K562 (cell line): ENCODE results near the gene NAV2. TPM values are rescaled to one million over a fixed set of nuclear protein-coding genes. Genes with fewer than 3 reads are reported as not detected.

Experiments
- ATAC-seq: fragments of 200-7000 bp; cut with Tn5 transposase; 3 replicates; pipeline ENCODE4 v1.9.1; 2020; ENCODE audit warnings: moderate library complexity
- BruUV-seq: library from RNA; stranded (reverse); fragments of 400-500 nt; replicated peaks from 2 replicates; lab custom pipeline; 2021; lab: Mats Ljungman, UMichigan
- CTCF ChIA-PET: fragments of 300-600 bp; formaldehyde crosslinking; extraction: SDS; loops from one replicate; lab custom pipeline; 2021; ENCODE audit warnings: low intra/inter-chr PET ratio; lab: Yijun Ruan, JAX
- POLR2A ChIA-PET: fragments of 300-600, 350-650 bp; sonication (Branson Sonifier 250); formaldehyde crosslinking; extraction: SDS; loops from one replicate; lab custom pipeline; 2021; ENCODE audit warnings: antibody characterized with exemption, inconsistent platforms; lab: Yijun Ruan, JAX
- DNase-seq, 4 experiments: peaks; one replicate each; pipeline versions ENCODE4 v3.0.0 to v3.0.0-alpha.2; 2011 to 2018; ENCODE audit warnings: low spot score in 3 of 4, mixed read lengths in 3 of 4; ENCODE audit errors: extremely low read depth in 1 of 4
- FAIRE-seq: peaks from 2 replicates; lab custom pipeline; 2011; peaks lifted over from hg19 to GRCh38; lab: Jason Lieb, UNC
- H2AFZ ChIP-seq: 2 replicates; pipeline ENCODE4 v1.6.0; 2011; ENCODE audit warnings: low read depth, low read length, control low read depth, inconsistent platforms
- H3K27ac ChIP-seq: fragments of 200-600 bp; 3 replicates; pipeline ENCODE4 v1.8.0; 2011; ENCODE audit warnings: low read depth, mild to moderate bottlenecking, control low read depth, inconsistent platforms, low read length, moderate library complexity, mixed read lengths; ENCODE audit errors: extremely low read depth
- H3K27me3 ChIP-seq, 2 experiments: fragments of 300-600 bp in 1 of 2; 2 replicates in 1 of 2; 3 replicates in 1 of 2; pipeline versions ENCODE4 v1.6.0 to v1.8.0; 2011; ENCODE audit warnings: inconsistent platforms in 2 of 2, low read length in 2 of 2, mild to moderate bottlenecking in 1 of 2, mixed read lengths in 1 of 2, moderate library complexity in 1 of 2; ENCODE audit not compliant: control insufficient read depth in 2 of 2, insufficient read depth in 2 of 2
- H3K36me3 ChIP-seq: fragments of 300-600 bp; 3 replicates; pipeline ENCODE4 v1.8.0; 2011; ENCODE audit warnings: mild to moderate bottlenecking, low read length, inconsistent platforms; ENCODE audit not compliant: control insufficient read depth, insufficient read depth
- H3K4me1 ChIP-seq, 2 experiments: fragments of 200-600 bp in 1 of 2; replicated peaks in 1 of 2; 2 replicates in 1 of 2; 3 replicates in 1 of 2; pipeline versions ENCODE4 v1.5.1 to v1.8.0; 2011; ENCODE audit warnings: inconsistent platforms in 2 of 2, low read length in 2 of 2, mild to moderate bottlenecking in 1 of 2, mixed read lengths in 1 of 2, moderate library complexity in 1 of 2; ENCODE audit not compliant: control insufficient read depth in 2 of 2, insufficient read depth in 2 of 2
- H3K4me2 ChIP-seq: 2 replicates; pipeline ENCODE4 v1.6.1; 2011; ENCODE audit warnings: low read length, control low read depth, inconsistent platforms, mixed read lengths; ENCODE audit not compliant: insufficient read depth
- H3K4me3 ChIP-seq: fragments of 200-600 bp; sonication (generic), shearing (Covaris generic); 2 replicates; pipeline ENCODE4 v1.5.1; 2016; ENCODE audit warnings: control low read depth, inconsistent platforms
- H3K79me2 ChIP-seq: fragments of 200-600 bp; 3 replicates; pipeline ENCODE4 v1.8.0; 2011; ENCODE audit warnings: low read length, inconsistent platforms; ENCODE audit not compliant: control insufficient read depth, insufficient read depth
- H3K9ac ChIP-seq, 2 experiments: 2 replicates each; pipeline versions ENCODE4 v1.6.0 to v1.6.1; 2011; ENCODE audit warnings: low read depth in 2 of 2, low read length in 2 of 2, control low read depth in 1 of 2, inconsistent platforms in 1 of 2, mild to moderate bottlenecking in 1 of 2, mixed read lengths in 1 of 2; ENCODE audit not compliant: insufficient read depth in 1 of 2
- H3K9me1 ChIP-seq: one replicate; pipeline ENCODE4 v1.6.0; 2011; ENCODE audit warnings: inconsistent platforms, mild to moderate bottlenecking, low read length, moderate library complexity; ENCODE audit not compliant: control insufficient read depth, insufficient read depth
- H3K9me3 ChIP-seq: replicated peaks from 2 replicates; pipeline ENCODE4 v1.5.1; 2011; ENCODE audit warnings: low read depth, low read length, inconsistent platforms; ENCODE audit not compliant: control insufficient read depth, insufficient read depth
- H4K20me1 ChIP-seq: replicated peaks from 2 replicates; pipeline ENCODE4 v1.6.1; 2011; ENCODE audit warnings: low read length, inconsistent platforms, mixed read lengths; ENCODE audit not compliant: control insufficient read depth, insufficient read depth
- C11orf30 ChIP-seq: fragments of 450-650 bp; IDR thresholded peaks from 2 replicates; pipeline ENCODE4 v1.6.1; 2016; ENCODE audit warnings: low read depth, mild to moderate bottlenecking
- GTF2B ChIP-seq: IDR thresholded peaks from 2 replicates; pipeline ENCODE4 v1.6.1; 2011; ENCODE audit not compliant: insufficient read length; ENCODE audit errors: extremely low read depth
- MIER1 ChIP-seq: fragments of 450-650 bp; IDR thresholded peaks from 2 replicates; pipeline ENCODE4 v1.6.1; 2016; ENCODE audit warnings: antibody characterized with exemption, mild to moderate bottlenecking, low read depth
- PTBP1 ChIP-seq: fragments of 200-400 bp; formaldehyde crosslinking; IDR thresholded peaks from 2 replicates; pipeline ENCODE4 v1.6.1; 2017; ENCODE audit warnings: low read depth, low read length
- SOX6 ChIP-seq: fragments of 450-650 bp; IDR thresholded peaks from 2 replicates; pipeline ENCODE4 v1.6.1; 2014; ENCODE audit warnings: mild to moderate bottlenecking
- ZNF316 ChIP-seq: fragments of 450-650 bp; IDR thresholded peaks from 2 replicates; pipeline ENCODE4 v1.6.1; 2016
- ZNF445 ChIP-seq: fragments of 250-450 bp; sonication (Bioruptor Pico); IDR thresholded peaks from 2 replicates; pipeline ENCODE4 v1.4.0; 2020; ENCODE audit warnings: low read depth, mild to moderate bottlenecking, moderate library complexity
- ZZZ3 ChIP-seq: fragments of 450-650 bp; IDR thresholded peaks from 2 replicates; pipeline ENCODE4 v1.6.1; 2016; ENCODE audit warnings: antibody characterized with exemption, mild to moderate bottlenecking, moderate library complexity
- WGBS: fragments of 100-300 bp; shearing (Covaris generic); methylation state at CpG from one replicate; pipeline ENCODE4 v1.1.6; 2016; ENCODE audit warnings: low coverage, mixed read lengths; ENCODE audit not compliant: insufficient coverage; ENCODE audit errors: missing lambda C conversion rate; 5-methylcytosine and 5-hydroxymethylcytosine counted together
- in situ Hi-C: fragments of 300-500 bp; cut with MboI; formaldehyde crosslinking; loops from 4 replicates; pipeline ENCODE4 v1.15.0; 2018; ENCODE audit warnings: inconsistent platforms, mixed read lengths
- intact Hi-C: fragments of 100-400 bp; cut with micrococcal nuclease; formaldehyde crosslinking; loops from 2 replicates; pipeline ENCODE4 v1.14.2; 2022
- polyA plus RNA-seq, 8 experiments: library from polyadenylated mRNA; depleted of rRNA in 4 of 8; stranded (reverse) in 5 of 8; unstranded in 3 of 8; fragments of >200 nt; fragmentation: Nextera tagmentation in 2 of 8; fragmentation: Illumina TruSeq in 1 of 8; extraction: Ambion mirVana in 2 of 8; extraction: Trizol in 1 of 8; gene quantifications; 2 replicates each; pipeline versions ENCODE4 v1.2.1 to v1.2.3, GENCODE V29; 2011 to 2014; ENCODE audit warnings: inconsistent platforms in 1 of 8, missing spikeins in 1 of 8
- total RNA-seq, 7 experiments: library from RNA; depleted of rRNA in 6 of 7; stranded (reverse); fragments of >200 nt in 6 of 7; fragmentation: Illumina TruSeq in 2 of 7; extraction: Trizol in 2 of 7; gene quantifications; 2 replicates each; pipeline versions ENCODE4 v1.2.1 to v1.2.3, GENCODE V29; 2011 to 2021; ENCODE audit warnings: low replicate concordance in 1 of 7

The NAV2 gene
- total and polyA plus RNA-seq, 9 of the 15 experiments (the other 6 are each of a cell fraction or from before 2014, with no cell fraction given), result 0.03 to 0.35 (median 0.05) TPM

DNA sequence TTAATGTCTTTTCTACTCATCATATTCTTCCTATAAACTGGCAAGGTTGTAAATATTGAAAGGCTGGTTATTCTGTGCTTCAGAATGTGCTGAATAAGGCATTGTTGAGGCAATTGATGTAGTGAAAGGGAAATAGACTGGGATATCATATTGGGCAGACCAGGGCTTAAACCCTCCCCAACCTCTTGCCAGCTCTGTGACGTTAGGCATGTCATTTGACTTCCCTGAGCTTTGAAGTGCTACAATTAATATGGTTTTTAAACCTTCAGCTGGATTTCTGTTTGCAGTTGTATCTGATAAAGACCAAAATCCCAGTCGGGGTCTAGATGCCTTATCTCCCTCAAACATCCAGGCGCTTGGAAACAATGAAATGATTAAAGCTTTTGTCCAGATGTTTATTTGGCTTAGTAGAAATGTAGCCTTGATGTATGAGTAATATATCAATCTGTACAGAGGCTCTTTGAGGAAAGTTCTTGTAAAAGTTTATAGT lies 239.5 kb downstream of the NAV2 start:
- Histone ChIP-seq H3K4me1 (no peaks in the 10 kb centered on the region; a peak in 2 of 5 replicates), H3K4me3 (no peak overlapping the region), H3K4me2 (no peak overlapping the region), H3K27me3 (peaks cover 19 to 21% of the 10 kb centered on the region in 2 experiments), H3K79me2 (no peaks in the 10 kb centered on the region), H4K20me1 (no peaks in the 10 kb centered on the region; the same call in 1 of the 2 replicates), H3K27ac (no peak overlapping the region), H3K36me3 (no peaks in the 10 kb centered on the region), H2AFZ (peak overlapping the region; percentile 34; the same call in 1 of the 2 replicates), H3K9ac (no peak overlapping the region), H3K9me1 (no peaks in the 10 kb centered on the region), H3K9me3 (no peaks in the 10 kb centered on the region)
- no TSS peak for BruUV-seq
- ChIA-PET CTCF (interaction anchor here (0.7 to 3.5 kb wide), 4 partner anchors 159 to 881 kb away, joined by 4 to 29 read pairs (median 8); no protein-coding TSS in a partner anchor), POLR2A (no interaction called here)
- 13% methylated on average over 3 of the region's 3 CpGs for WGBS
- TF ChIP-seq PTBP1, result no peak
- TF ChIP-seq ZNF316, result peak; percentile 24; the same call in 1 of the 2 replicates
- peak; percentile 27; the same call in 1 of the 2 replicates for TF ChIP-seq C11orf30
- no peak for TF ChIP-seq ZNF445
- TF ChIP-seq SOX6, result peak; percentile 61; the same call in 1 of the 2 replicates
- TF ChIP-seq MIER1, result no peak
- FAIRE-seq (no peak), ATAC-seq (no peak), DNase-seq (no peak)
- intact Hi-C loops (loop anchor here (5.0 to 10.0 kb wide), 2 partner anchors 80 to 663 kb away; no protein-coding TSS in a partner anchor), in situ Hi-C loops (no loop called here)

DNA sequence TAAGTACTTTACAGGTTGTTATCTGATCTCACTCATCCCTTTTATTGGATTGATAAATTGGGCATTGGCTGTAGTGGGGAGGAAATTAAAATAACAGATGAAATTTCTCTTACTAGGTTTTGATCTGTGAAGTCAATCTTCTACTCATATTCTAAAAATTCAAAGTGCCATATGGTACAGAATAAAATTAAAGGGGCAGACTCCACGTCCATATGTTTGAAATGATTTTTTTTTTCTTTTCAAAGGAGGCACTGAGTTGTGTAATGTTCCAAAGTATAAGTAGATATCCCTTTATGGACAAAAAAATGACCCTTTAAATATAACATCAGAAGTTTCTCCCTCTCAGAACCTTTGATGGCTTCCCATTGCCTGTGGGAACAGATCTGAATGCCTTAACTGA lies 240.3 kb downstream of the NAV2 start:
- TF ChIP-seq ZZZ3, result no peak
- TF ChIP-seq GTF2B, result no peak
- Histone ChIP-seq H2AFZ (no peak overlapping the region), H3K36me3 (no peaks in the 10 kb centered on the region), H3K4me2 (no peak overlapping the region), H3K9me3 (no peaks in the 10 kb centered on the region), H3K4me1 (no peaks in the 10 kb centered on the region; a peak in 2 of 5 replicates), H4K20me1 (no peaks in the 10 kb centered on the region), H3K4me3 (no peak overlapping the region), H3K27me3 (peaks cover 13 to 17% of the 10 kb centered on the region in 2 experiments), H3K9ac (no peak overlapping the region), H3K79me2 (no peaks in the 10 kb centered on the region), H3K27ac (no peak overlapping the region), H3K9me1 (no peaks in the 10 kb centered on the region)
- no peak for DNase-seq
- CTCF ChIA-PET, result interaction anchor here (1.1 to 3.5 kb wide), 2 partner anchors 158 to 178 kb away, joined by 7 to 29 read pairs; no protein-coding TSS in a partner anchor
- 45% methylated on average over 1 of the region's 1 CpG for WGBS
- intact Hi-C loops, result loop anchor here (5.0 to 10.0 kb wide), 2 partner anchors 79 to 662 kb away; no protein-coding TSS in a partner anchor
- no TSS peak for BruUV-seq
- FAIRE-seq, result no peak
- no peak for ATAC-seq
- POLR2A ChIA-PET, result no interaction called here
- in situ Hi-C loops, result no loop called here
